Osteoblast (primary cell): ENCODE measurements around the gene KRTAP19-7. TPM values are rescaled to one million over a fixed set of nuclear protein-coding genes. Genes with fewer than 3 reads are reported as not detected.

Experiments used
- DNase-seq: peaks from one replicate; pipeline ENCODE4 v3.0.0; 2011; ENCODE audit warnings: low spot score, mixed read lengths; ENCODE audit not compliant: insufficient read length; ENCODE audit errors: missing footprints
- H2AFZ ChIP-seq: 2 replicates; pipeline ENCODE4 v1.6.0; 2011; ENCODE audit warnings: mild to moderate bottlenecking, low read length
- H3K27ac ChIP-seq: 2 replicates; pipeline ENCODE4 v1.5.1; 2011; ENCODE audit warnings: mild to moderate bottlenecking, low read depth, low read length, moderate library complexity
- H3K27me3 ChIP-seq: 2 replicates; pipeline ENCODE4 v1.6.0; 2012; ENCODE audit warnings: mild to moderate bottlenecking, control low read depth, inconsistent platforms, low read length, moderate library complexity; ENCODE audit not compliant: insufficient read depth
- H3K36me3 ChIP-seq: 2 replicates; pipeline ENCODE4 v1.5.1; 2011; ENCODE audit warnings: mild to moderate bottlenecking, low read length, control low read depth, moderate library complexity; ENCODE audit not compliant: insufficient read depth
- H3K4me1 ChIP-seq: 2 replicates; pipeline ENCODE4 v1.5.1; 2011; ENCODE audit warnings: mild to moderate bottlenecking, low read length, control low read depth, moderate library complexity; ENCODE audit not compliant: insufficient read depth
- H3K4me2 ChIP-seq: 2 replicates; pipeline ENCODE4 v1.6.0; 2011; ENCODE audit warnings: mild to moderate bottlenecking, low read length; ENCODE audit not compliant: insufficient read depth
- H3K4me3 ChIP-seq: fragments of 200-600 bp; sonication (generic); 3 replicates; pipeline ENCODE4 v1.5.1; 2012; ENCODE audit warnings: mild to moderate bottlenecking, low read length, inconsistent platforms; ENCODE audit not compliant: insufficient read depth
- H3K79me2 ChIP-seq: 2 replicates; pipeline ENCODE4 v1.6.0; 2012; ENCODE audit warnings: mild to moderate bottlenecking, low read length, control low read depth, inconsistent platforms; ENCODE audit not compliant: insufficient read depth
- H3K9me3 ChIP-seq: 2 replicates; pipeline ENCODE4 v1.5.1; 2011; ENCODE audit warnings: low read depth, low read length, control low read depth
- H4K20me1 ChIP-seq: 2 replicates; pipeline ENCODE4 v1.6.0; 2012; ENCODE audit warnings: mild to moderate bottlenecking, low read length, control low read depth; ENCODE audit not compliant: insufficient read depth
- CTCF ChIP-seq: IDR thresholded peaks from 2 replicates; pipeline ENCODE4 v1.5.1; 2011; ENCODE audit warnings: mild to moderate bottlenecking, low read depth, low read length, moderate library complexity; ENCODE audit errors: extremely low read depth
- total RNA-seq: library from RNA; depleted of rRNA; stranded (reverse); fragments of >200 nt; gene quantifications from 2 replicates; pipeline ENCODE4 v1.2.3, GENCODE V29; 2012

The KRTAP19-7 gene
- total RNA-seq: not detected in 2 replicates

GRCh38 chr21:30561264-30561895 is at the start of gene KRTAP19-7:
Gene KRTAP19-7 (minus strand): TSS chr21:30561314. CDS start chr21:30561289, 25 bp downstream.
- Histone ChIP-seq H3K4me3 (no peak within 1 kb of the TSS), H3K27ac (no peak within 1 kb of the TSS), H4K20me1 (no peaks in the 10 kb centered on the region), H3K36me3 (no peaks in the 10 kb centered on the region), H2AFZ (no peak within 1 kb of the TSS), H3K9me3 (peaks cover 2% of the 10 kb centered on the region), H3K4me1 (no peaks in the 10 kb centered on the region), H3K79me2 (no peaks in the 10 kb centered on the region), H3K4me2 (no peak within 1 kb of the TSS), H3K27me3 (no peaks in the 10 kb centered on the region)
- no peak for TF ChIP-seq CTCF
- DNase-seq: no peak

- Histone ChIP-seq H3K27me3 (no peaks in the 10 kb centered on the region), H3K36me3 (no peaks in the 10 kb centered on the region), H3K27ac (no peak overlapping the region), H3K4me1 (no peaks in the 10 kb centered on the region), H3K4me3 (no peak overlapping the region), H3K4me2 (no peak overlapping the region), H3K9me3 (peaks cover 3% of the 10 kb centered on the region), H4K20me1 (no peaks in the 10 kb centered on the region), H3K79me2 (no peaks in the 10 kb centered on the region), H2AFZ (no peak overlapping the region)
- no peak for TF ChIP-seq CTCF
- no peak for DNase-seq
These were observed 44.9 kb upstream of the KRTAP19-7 start for GRCh38 chr21:30605968-30606367.

GRCh38 chr21:30600787-30601186 is 39.7 kb upstream of the KRTAP19-7 start, which contains the start of gene KRTAP22-1:
Gene KRTAP22-1 (plus strand): TSS chr21:30601087.
- H3K27ac ChIP-seq: no peak within 1 kb of the TSS
- TF ChIP-seq CTCF: no peak
- H3K27me3 ChIP-seq: no peaks in the 10 kb centered on the region
- no peaks in the 10 kb centered on the region for H3K4me1 ChIP-seq
- DNase-seq: no peak
- H4K20me1 ChIP-seq: no peaks in the 10 kb centered on the region
- H3K79me2 ChIP-seq: no peaks in the 10 kb centered on the region
- H3K4me2 ChIP-seq: no peak within 1 kb of the TSS
- peaks cover 8% of the 10 kb centered on the region for H3K9me3 ChIP-seq
- H3K36me3 ChIP-seq: no peaks in the 10 kb centered on the region
- no peak within 1 kb of the TSS for H2AFZ ChIP-seq
- no peak within 1 kb of the TSS for H3K4me3 ChIP-seq

- no peak within 1 kb of the TSS for H3K27ac ChIP-seq
- peaks cover 5% of the 10 kb centered on the region for H3K9me3 ChIP-seq
- H3K27me3 ChIP-seq: no peaks in the 10 kb centered on the region
- H3K4me2 ChIP-seq: no peak within 1 kb of the TSS
- no peaks in the 10 kb centered on the region for H3K36me3 ChIP-seq
- H3K4me3 ChIP-seq: no peak within 1 kb of the TSS
- H3K4me1 ChIP-seq: no peaks in the 10 kb centered on the region
- DNase-seq: no peak
- no peak for TF ChIP-seq CTCF
- H3K79me2 ChIP-seq: no peaks in the 10 kb centered on the region
- no peak within 1 kb of the TSS for H2AFZ ChIP-seq
- no peaks in the 10 kb centered on the region for H4K20me1 ChIP-seq
These were observed 37.7 kb upstream of the KRTAP19-7 start, which contains the start of gene KRTAP6-2 for GRCh38 chr21:30598802-30599201. Gene KRTAP6-2 (minus strand): TSS chr21:30598902. CDS start chr21:30598874, 28 bp downstream.
